Endometrial microvascular endothelial cells (primary cell): ENCODE measurements around the gene TRAPPC6A. TPM values are rescaled to one million over a fixed set of nuclear protein-coding genes. Genes with fewer than 3 reads are reported as not detected.

Experiments used
- in situ Hi-C: cut with HindIII; loops from 2 replicates; pipeline ENCODE4 v1.10.0; 2017; ENCODE audit warnings: low sequenced_read_pairs, low pct_unique_long_range_greater_than_20kb; ENCODE audit errors: inconsistent ontology term
- total RNA-seq: library from RNA; depleted of rRNA; stranded (reverse); fragments of >200 nt; gene quantifications from one replicate; pipeline ENCODE4 v1.2.3, GENCODE V29; 2015; ENCODE audit errors: inconsistent ontology term

The TRAPPC6A gene
- total RNA-seq, 1 donor from 2014 or later, result 8.8 TPM

DNA sequence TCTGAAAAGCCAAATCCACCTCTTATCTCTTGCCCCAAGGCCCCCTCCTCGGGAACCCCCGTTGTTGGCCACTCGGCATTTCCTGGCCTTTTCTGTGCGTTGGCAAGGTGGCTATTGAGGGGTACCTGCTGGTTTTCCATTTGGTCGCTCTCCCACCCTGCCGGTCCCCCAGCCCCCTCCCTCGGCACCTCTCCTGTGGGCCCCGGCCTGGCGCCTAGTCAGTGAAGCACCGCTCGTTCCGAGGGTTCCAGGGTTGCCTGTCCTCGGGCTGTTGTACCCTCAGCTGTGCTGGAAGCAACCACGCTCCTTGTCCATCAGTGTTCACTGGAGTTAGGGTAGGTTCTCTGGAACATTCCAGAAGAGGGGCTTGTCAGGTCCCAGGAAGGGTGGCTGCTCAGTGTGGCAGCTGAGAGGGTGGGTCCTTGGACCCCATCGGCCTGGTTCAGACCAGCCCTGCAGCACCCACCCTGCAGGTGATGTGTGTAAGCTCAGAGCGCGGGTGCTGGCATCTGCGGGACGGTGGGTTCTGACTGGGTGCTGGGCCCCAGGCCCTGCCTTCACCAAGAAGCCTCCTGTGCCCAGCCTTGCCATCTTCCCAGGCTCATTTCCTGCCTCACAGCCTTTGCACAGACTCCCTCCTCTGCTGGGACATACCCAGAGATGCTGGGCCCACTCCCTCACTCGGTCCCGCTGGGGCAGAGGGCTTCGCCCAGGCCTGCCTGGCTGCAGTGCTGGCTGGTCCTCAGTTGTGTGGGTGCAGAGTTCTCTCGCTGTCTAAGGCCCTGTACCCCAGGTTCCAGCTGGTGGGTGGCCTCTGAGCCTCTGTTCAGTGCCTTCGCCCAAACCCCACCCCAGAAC is 38.5 kb downstream of the TRAPPC6A start:
- in situ Hi-C loops, result no loop called here

DNA sequence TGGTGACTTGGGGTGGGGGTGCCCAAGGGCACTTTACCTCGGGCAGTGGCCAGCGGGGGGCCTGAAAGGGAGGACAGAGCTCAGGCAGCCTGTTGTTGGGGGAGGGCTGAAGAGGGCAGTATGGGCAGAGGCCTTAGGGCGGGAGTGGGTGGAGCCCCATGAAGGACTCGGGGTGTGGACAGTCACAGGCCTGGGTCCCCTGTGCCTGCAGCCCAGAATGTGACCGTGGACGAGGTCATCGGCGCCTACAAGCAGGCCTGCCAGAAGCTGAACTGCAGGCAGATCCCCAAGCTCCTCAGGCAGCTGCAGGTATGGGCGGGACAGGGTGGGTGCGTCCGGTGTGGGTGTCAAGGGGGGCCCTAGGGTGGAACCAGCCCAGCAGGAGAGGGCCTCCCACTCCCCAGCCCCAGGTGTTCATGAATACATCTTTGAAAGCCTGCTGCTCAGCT is 39.7 kb downstream of the TRAPPC6A start:
- in situ Hi-C loops, result no loop called here

DNA sequence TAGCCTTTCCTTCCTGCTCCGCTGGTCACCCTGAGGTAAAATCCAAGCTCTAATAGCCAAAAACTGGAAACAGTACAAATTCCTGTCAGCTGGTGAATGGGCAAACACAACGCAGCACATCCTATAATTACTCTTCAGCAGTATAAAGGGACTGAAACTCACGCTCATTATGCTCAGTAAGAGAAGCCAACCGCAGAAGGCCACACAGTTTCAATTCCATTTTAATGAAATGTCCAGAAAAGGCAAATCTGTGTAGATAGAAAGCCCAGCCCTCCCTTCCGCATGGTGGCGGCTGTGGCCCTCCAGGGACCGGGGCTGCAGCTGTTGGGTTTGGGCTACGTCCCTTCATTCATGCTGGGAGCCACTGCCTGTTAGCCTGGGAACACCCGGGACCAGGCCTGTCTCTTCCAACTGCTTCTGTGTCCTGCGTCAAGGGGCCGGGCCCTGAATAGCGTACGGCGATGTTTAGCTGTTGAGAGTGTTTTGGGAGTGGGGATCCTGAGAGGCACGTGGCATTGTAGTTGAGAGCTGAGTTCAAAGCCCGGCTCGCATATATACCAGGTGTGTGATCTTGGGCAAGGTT is 40.8 kb downstream of the TRAPPC6A start:
- in situ Hi-C loops, result no loop called here

DNA sequence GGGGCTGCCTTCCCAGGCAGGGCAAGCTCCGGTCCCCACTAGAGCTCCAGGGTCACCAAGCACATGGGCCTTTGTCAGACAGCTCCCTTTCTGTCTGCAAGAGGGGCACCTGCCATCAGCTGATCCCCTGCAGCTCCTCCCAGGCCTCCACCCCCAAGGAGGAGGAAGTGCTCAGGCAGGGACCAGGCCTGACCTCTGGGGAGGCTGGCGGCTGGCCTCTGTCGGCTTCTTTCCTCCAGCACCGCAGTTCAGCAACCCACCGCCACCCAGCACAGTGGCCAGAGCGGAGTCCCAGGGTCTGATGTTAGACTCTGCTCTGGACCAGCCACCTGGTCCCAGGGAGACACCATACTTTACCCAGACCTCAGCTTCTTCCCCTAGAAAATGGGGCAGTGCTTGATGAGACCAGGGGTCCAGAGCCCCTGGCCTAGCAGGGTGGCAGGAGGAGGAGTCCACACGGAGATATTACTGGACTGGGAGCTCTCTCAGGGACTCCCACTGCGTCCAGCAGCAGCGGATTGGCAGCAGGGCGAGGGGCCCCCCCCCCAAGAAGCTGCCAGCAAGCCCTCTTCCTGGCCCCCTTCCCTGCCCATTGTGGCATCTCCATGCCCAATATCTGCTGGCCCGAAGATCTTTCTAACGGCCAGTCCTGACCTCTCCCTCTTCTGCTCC is 41.4 kb downstream of the TRAPPC6A start:
- in situ Hi-C loops, result no loop called here

DNA sequence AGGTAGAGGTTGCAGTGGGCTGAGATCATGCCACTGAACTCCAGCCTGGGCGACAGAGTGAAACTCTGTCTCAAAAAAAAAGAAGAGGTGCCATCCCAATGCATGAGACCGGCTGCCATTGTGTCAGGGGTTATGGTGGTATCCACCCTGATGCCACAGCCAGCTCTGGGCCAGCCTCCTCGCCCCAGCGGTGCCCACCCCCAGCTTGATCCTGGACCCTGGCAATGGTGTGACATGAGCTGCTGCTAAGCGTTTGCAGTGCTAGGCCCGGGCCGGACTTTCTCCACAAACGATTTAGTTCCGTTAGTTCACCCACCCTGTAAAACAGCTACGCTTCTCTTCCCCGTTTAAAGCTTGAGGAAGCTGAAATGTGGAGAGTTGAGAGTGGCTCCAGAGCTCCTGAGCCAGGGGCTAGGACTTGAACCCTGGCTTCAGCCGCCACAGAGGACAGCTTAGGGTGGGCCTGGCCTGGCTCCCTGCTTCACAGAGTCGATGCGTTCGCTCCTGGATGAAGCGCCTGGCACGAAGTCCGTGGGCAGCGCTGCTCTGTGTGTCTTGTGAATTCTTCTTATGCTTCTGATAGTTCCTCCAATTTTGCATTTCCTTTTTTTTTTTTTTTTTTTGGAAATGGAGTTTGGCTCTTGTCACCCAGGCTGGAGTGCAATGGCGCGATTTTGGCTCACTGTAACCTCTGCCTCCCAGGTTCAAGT is 42.7 kb downstream of the TRAPPC6A start:
- in situ Hi-C loops, result no loop called here

DNA sequence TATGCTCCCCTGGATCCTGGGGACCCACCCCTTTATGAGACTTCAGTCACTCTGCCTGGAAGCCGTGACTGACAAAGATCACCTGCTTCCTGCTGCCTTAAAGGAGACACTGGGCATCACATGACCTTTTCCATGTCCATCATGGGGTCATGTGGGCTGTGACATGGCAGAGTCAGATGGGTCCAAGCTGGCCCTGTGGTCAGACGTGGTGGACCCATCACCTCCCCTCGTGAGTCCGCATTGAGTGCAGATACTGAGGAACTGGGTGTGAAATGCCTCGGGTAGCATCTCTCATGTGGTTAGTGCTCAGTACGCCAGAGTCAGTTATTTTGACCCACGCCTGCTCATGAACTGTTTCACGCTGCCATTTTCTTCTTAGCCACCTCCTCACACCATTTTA is 44.4 kb downstream of the TRAPPC6A start:
- in situ Hi-C loops, result no loop called here

DNA sequence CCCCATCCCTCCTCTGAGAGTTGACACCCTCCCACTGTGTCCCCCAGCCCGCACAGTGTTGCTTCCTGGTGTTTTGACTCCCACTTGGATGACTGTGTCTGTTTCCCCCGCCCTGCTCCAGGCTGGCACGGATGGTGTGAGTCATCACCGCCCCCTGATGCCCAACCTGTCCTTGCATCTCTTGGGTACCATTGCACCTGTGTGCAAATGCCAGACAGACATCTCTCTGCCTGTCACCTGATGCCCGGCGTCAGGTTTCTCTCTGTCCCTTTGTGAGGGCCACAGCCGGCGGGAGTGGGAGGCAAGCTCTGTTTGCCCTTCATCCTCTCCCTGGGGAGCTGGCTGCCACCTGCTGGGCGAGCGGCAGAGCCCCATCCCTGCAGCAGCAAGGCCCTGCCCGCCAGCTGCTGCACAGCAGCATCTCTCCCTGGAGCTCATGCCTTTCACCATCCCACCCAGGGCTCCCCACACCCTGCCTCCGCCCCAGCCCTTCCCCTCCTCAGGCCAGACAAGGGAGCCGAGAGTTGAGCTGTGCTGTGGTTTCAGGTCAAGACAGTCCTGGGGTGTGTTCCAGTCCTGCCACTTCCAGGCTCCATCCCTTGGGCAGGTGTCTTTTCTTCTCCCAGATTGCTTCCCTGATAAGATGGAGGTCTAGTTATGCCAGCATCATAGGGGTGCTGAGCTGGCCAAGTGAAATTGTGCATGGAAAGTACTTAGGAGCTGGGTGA is 47.0 kb downstream of the TRAPPC6A start:
- in situ Hi-C loops, result no loop called here

DNA sequence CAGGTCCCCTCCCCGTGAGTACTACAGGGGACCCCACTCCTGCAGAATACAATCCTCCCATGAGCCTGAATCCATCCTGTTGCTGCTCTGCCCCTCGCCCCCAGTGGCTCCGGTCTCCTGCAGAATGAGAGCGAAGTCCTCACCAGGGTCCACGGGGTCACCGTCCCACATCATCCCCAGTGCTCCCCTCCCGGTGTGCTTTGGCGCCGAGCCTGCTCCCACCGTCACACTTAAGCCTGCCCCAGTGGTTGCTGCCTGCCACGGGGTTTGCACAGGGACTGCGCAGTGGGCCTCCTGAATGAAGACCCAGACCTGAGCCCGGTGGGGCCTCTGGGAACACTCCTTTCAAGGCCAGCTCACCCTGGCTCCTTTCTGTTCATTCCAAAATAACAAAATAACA is 47.8 kb downstream of the TRAPPC6A start:
- in situ Hi-C loops, result no loop called here

DNA sequence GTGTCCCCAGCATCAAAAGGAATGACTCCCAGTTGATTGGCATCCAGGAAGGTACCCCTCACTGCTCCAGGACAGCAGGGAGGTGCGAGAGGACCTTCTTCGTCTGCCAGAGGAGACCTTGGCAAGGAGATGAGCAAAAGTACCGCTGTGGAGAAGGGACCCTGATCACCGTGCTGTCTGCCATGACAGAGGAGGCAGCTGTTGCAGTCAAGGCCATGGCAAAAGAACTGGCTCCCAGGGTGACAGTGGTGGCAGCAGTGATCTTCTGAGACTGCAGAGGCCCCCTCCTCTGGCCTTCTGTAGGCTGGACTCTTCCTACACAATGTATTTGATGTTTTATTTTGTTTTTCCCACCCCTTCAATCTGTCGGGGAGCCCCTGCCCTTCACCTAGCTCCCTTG is 49.2 kb downstream of the TRAPPC6A start:
- in situ Hi-C loops, result no loop called here

DNA sequence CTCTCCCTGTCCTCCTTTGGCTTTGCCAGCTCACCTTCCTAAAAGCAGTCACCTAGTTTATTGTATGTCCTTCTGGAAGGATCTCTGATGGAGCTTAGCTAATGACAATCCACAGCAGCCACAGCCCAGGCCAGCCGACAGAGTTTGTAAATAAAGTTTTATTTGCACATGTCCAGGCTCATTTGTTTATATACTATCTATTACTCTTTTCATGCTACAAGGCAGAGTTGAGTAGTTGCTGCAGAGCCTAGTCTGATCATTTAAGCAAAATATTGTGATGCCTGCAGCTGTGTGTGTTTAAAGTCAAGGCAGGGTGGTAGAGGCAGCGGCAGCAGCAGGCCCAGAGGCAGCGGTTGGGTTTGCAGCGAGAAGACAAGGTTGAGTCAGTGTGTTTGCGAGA is 49.9 kb downstream of the TRAPPC6A start:
- in situ Hi-C loops, result no loop called here

DNA sequence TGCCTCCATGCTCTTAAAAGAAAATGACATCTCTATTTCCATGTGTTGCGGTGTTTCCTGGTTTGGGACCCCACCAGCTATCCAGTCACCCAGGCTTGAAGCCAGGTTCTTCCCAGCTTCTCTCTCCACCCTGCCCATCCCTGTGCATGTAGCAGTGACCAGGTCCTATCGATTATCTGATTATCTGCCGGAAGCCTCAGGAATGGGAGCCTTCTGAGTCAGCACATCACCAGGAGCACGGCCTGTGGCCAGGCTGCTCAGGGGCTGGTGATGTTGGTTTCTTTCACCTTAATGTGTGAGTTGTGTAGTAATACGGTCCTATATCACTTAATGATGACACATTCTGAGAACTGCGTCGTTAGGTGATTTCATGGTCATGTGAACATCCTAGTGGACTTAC is 51.4 kb downstream of the TRAPPC6A start:
- in situ Hi-C loops, result no loop called here

DNA sequence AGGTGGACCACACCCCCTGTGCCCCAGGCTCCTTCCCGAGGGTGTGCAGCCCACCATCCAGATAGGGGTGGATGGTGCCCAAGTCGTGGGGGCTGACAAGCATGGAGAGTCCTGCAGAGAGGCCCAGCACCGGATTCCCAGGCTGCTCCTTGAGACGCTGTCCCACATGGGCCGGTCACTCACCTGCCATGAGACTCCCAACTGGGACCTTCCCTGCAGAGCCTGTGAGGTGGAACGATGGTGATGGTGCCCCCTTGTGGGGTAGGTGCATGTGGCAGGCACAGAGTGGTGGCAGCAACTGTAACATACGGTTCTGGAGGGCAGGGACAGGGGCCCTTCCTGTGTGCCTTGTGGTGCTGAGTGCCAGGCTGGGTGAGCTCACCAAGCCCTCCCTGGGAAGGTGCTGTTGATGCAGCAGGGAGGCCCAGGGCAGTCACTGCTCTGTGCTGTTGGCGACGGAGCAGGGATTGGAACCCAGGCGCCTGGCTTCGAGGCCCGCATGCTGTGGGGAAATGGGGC is 52.0 kb downstream of the TRAPPC6A start:
- in situ Hi-C loops, result no loop called here

DNA sequence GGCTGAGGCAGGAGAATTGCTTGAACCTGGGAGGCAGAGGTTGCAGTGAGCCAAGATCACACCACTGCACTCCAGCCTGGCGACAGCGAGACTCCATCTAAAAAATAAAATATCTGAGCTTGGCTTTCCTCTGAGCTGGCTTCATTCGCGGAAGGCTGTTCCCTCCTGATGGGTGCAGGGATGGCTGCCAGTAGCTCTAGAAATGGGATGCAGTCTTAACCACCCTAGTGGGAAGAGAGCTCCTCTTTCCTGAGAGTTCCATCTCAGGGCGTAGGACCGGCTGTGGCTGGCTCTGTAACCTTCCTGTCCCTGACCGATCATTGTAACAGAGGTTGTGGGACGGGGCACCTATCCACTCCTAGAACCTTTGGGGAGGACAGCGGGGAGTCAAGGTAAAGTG is 52.7 kb downstream of the TRAPPC6A start:
- in situ Hi-C loops, result no loop called here

DNA sequence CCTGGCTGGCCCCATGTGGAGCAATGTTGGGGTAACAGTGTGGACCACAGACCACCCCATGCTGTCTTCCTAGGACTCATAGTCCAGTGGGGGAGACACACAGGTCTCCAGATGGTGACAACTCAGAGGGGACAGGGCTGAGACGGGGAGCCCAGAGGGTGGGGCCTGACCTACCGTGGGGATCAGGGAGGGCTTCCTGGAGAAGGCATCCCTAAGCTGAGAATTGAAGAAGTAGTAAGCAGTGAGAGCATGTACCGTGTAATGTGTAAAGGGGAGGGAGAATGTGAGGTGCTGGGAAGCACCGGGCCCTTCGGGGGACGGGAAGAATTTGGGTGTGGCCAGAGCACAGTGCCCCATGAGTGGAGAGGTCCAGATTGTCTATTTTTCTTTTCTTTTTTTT is 54.0 kb downstream of the TRAPPC6A start:
- in situ Hi-C loops, result no loop called here

DNA sequence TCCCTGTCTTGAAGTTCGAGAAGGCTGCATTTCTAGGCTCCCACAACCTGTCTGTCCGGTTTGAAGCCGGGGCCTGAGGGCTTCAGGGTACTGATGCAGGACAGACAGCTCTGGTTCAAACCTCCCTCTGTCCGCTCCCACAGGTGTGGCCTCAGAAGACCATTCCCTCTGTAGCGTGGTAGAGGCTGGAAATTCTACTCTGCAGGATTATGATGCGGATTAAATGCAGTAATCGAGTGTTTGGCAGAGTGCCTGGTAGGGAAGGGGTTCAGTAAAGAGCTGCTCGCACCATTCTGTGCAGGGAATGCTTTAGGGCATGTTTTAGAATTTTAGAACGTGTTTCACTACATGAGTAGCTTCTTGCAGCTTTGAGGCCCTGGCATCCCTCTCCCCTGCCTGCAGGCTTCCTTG is 54.6 kb downstream of the TRAPPC6A start:
- in situ Hi-C loops, result no loop called here

DNA sequence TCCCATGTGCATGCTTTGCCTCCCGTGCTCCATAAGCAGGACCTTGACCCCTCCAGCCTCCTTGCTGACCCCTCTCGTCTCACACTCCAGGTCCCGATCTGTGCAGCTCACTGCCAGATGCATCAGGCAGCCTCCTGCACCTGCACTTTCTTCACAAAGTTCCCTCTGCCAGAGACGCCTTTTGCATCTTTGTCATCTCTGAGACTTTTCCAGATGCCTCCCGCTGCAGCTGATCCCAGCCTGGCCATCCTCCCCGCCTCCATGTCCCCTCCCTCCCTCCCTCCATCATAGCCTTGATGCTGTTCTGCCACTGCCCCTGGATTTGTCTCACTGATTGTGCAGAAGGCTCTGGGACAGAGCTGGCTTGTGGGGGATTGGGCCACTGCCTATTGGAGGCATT is 55.2 kb downstream of the TRAPPC6A start:
- in situ Hi-C loops, result no loop called here

DNA sequence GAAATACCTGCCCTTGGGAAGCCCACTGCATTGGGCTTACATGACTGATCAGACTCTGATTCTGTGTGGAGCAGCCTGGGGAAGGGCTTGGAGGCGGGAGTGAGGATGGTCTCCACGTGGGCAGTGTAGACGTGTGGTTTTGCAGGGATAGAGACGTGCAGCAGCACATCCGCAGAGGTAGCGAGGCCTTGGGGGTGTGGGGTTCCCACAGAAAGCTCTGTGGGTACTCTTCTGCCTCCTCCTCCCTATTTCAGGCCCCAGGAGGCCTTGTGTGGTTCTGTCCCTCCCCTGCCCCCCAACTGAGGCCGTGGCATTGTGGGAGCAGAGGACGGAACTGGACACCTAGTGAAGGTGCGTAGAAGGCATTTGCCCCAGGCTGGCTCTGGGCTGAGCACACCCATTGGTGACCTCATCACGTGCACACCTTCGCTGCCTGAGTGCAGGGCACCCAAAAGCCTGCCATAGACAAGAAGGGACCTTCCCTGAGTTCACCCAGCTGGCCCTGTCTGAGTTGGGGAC is 56.2 kb downstream of the TRAPPC6A start:
- in situ Hi-C loops, result no loop called here

DNA sequence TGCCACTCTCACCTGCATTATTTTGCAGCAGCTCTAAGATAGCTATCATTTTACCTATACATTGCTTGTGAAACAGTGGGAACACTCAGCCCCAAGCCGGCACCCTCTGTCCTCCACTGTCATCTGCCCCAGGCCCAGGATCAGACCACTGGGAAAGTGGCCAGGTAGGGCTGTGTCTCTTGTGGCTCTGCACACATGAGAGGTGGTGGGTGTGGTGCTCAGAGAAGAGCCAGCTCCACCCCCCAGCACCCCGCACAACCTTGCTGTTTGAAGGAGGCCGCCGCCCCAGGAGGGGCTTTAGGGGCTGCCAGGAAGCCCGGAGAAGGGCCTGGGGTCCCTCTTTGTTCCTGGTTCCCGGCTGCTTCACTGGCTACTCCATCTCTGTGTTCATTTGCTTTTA is 58.5 kb downstream of the TRAPPC6A start:
- in situ Hi-C loops, result no loop called here
